Measurements from ENCODE around the gene STOX2.

The STOX2 gene

DNA sequence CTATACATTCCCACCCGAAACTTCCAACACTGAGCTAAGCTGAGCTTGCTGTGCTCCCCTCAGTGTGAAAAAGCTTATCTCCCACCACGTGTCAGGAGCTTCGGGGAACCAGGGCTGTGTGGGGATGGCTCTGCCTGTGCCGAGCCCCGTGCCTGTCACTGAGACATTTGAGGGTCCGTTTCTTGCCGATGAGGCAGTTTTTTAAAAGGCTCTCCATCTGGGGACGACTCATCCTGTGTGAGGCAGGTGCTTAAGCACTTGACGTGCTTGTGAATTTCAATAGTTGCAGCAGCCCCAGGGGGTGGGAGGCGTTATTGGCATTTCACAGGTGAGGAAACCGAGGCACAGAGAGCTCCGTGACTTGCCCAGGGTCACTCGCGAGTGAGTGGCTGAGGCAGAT, 151.8 kb downstream of the STOX2 start:
- Mint-ChIP-seq H3K9me3 (no peaks in the 10 kb centered on the region), H3K27ac (no peak overlapping the region), H3K36me3 (ENCODE audit: low read depth) (no peaks in the 10 kb centered on the region), H3K4me1 (ENCODE audit: low read depth) (no peaks in the 10 kb centered on the region), H3K27me3 (peaks cover 2% of the 10 kb centered on the region), H3K4me3 (no peak overlapping the region)
- intact Hi-C loops (cut with micrococcal nuclease) = no loop called here

GRCh38 chr4:184058026-184058425, 152.9 kb downstream of the STOX2 start:
- Mint-ChIP-seq H3K9me3 (no peaks in the 10 kb centered on the region), H3K36me3 (ENCODE audit: low read depth) (no peaks in the 10 kb centered on the region), H3K27ac (no peak overlapping the region), H3K4me3 (no peak overlapping the region), H3K27me3 (peaks cover 2% of the 10 kb centered on the region), H3K4me1 (ENCODE audit: low read depth) (no peaks in the 10 kb centered on the region)
- intact Hi-C loops (cut with micrococcal nuclease) = no loop called here

GRCh38 chr4:184059099-184059498, 154.0 kb downstream of the STOX2 start:
- H3K27me3 Mint-ChIP-seq = peaks cover 2% of the 10 kb centered on the region
- H3K36me3 Mint-ChIP-seq (ENCODE audit: low read depth) = no peaks in the 10 kb centered on the region
- intact Hi-C loops (cut with micrococcal nuclease) = no loop called here
- no peak overlapping the region for H3K27ac Mint-ChIP-seq
- no peaks in the 10 kb centered on the region for H3K9me3 Mint-ChIP-seq
- H3K4me3 Mint-ChIP-seq = no peak overlapping the region
- no peaks in the 10 kb centered on the region for H3K4me1 Mint-ChIP-seq (ENCODE audit: low read depth)

GRCh38 chr4:184061582-184061981, 156.5 kb downstream of the STOX2 start:
- no peaks in the 10 kb centered on the region for H3K9me3 Mint-ChIP-seq
- H3K4me1 Mint-ChIP-seq (ENCODE audit: low read depth) = no peaks in the 10 kb centered on the region
- H3K27ac Mint-ChIP-seq = no peak overlapping the region
- H3K27me3 Mint-ChIP-seq = peaks cover 2% of the 10 kb centered on the region
- H3K36me3 Mint-ChIP-seq (ENCODE audit: low read depth) = no peaks in the 10 kb centered on the region
- intact Hi-C loops (cut with micrococcal nuclease) = no loop called here
- no peak overlapping the region for H3K4me3 Mint-ChIP-seq

DNA sequence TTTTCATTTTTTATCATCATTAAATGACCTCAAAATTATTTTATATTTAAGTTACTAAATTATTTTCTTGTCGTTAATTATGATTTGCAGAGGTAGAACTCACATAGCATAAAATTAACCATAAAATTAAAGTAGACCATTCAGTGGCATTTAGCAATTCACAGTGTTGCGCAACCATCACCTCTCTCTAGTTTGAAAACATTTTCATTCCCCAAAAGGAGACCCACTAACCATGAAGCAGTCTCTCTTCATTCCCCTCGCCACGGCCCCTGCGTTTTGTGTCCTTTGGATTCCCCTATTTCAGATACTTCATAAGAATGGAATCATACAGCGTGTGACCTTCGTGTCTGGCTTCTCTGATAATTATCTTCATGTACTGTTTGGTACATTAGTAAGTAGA, 157.7 kb downstream of the STOX2 start:
- intact Hi-C loops (cut with micrococcal nuclease) = no loop called here
- Mint-ChIP-seq H3K36me3 (ENCODE audit: low read depth) (no peaks in the 10 kb centered on the region), H3K27ac (no peak overlapping the region), H3K27me3 (peaks cover 2% of the 10 kb centered on the region), H3K4me3 (no peak overlapping the region), H3K4me1 (ENCODE audit: low read depth) (no peaks in the 10 kb centered on the region), H3K9me3 (no peaks in the 10 kb centered on the region)

GRCh38 chr4:184064877-184065276, 159.8 kb downstream of the STOX2 start:
- Mint-ChIP-seq H3K4me1 (ENCODE audit: low read depth) (no peaks in the 10 kb centered on the region), H3K4me3 (no peak overlapping the region), H3K9me3 (no peaks in the 10 kb centered on the region), H3K36me3 (ENCODE audit: low read depth) (no peaks in the 10 kb centered on the region), H3K27ac (no peak overlapping the region), H3K27me3 (peaks cover 1% of the 10 kb centered on the region)
- intact Hi-C loops (cut with micrococcal nuclease) = no loop called here

GRCh38 chr4:184066584-184067300, 161.6 kb downstream of the STOX2 start:
- intact Hi-C loops (cut with micrococcal nuclease) = no loop called here
- Mint-ChIP-seq H3K4me3 (no peak overlapping the region), H3K27ac (no peak overlapping the region), H3K27me3 (peaks cover 1% of the 10 kb centered on the region), H3K36me3 (ENCODE audit: low read depth) (no peaks in the 10 kb centered on the region), H3K9me3 (peaks cover 5% of the 10 kb centered on the region), H3K4me1 (ENCODE audit: low read depth) (no peaks in the 10 kb centered on the region)

GRCh38 chr4:184067931-184068554, 162.9 kb downstream of the STOX2 start:
- Mint-ChIP-seq H3K27ac (no peak overlapping the region), H3K27me3 (peaks cover 1% of the 10 kb centered on the region), H3K36me3 (ENCODE audit: low read depth) (no peaks in the 10 kb centered on the region), H3K4me3 (no peak overlapping the region), H3K9me3 (peaks cover 13% of the 10 kb centered on the region), H3K4me1 (ENCODE audit: low read depth) (no peaks in the 10 kb centered on the region)
- intact Hi-C loops (cut with micrococcal nuclease) = no loop called here

All from dendritic cell treated with granulocyte-macrophage colony-stimulating factor and Interleukin-4, amounts not matched to agents 40 ng/mL and 50 ng/mL, for 4 days (primary cell).